GM12878 (cell line): ENCODE results near the gene C22orf42. TPM values are rescaled to one million over a fixed set of nuclear protein-coding genes. Genes with fewer than 3 reads are reported as not detected.
"Not testable (repeated sequence)": the region's sequence is repeated elsewhere in the genome, so short reads cannot be mapped to it uniquely, and the experiment has no call there.

ENCODE experiments used
- ATAC-seq: fragments of 200-7000 bp; cut with Tn5 transposase; 3 replicates; pipeline ENCODE4 v1.9.1; 2020; ENCODE audit warnings: mild to moderate bottlenecking, moderate library complexity
- BruUV-seq: library from RNA; stranded (reverse); fragments of 400-500 nt; replicated peaks from 2 replicates; lab custom pipeline; 2021; lab: Mats Ljungman, UMichigan
- CTCF ChIA-PET: fragments of 300-600 bp; sonication (Branson Sonifier 250); formaldehyde crosslinking; extraction: SDS; loops from one replicate; lab custom pipeline; 2021; ENCODE audit warnings: inconsistent platforms; lab: Yijun Ruan, JAX
- POLR2A ChIA-PET: fragments of 350-600 bp; formaldehyde crosslinking; extraction: SDS; loops from one replicate; lab custom pipeline; 2021; ENCODE audit warnings: inconsistent platforms; lab: Charles Lee
- RAD21 ChIA-PET: fragments of 300-600 bp; sonication (Branson Sonifier 250); formaldehyde crosslinking; loops from one replicate; lab custom pipeline; 2023; ENCODE audit warnings: antibody characterized with exemption; ENCODE audit not compliant: unreplicated experiment; lab: Charles Lee
- SMC1A ChIA-PET: fragments of 300-600 bp; sonication (Branson Sonifier 250); formaldehyde crosslinking; loops from one replicate; lab custom pipeline; 2023; ENCODE audit not compliant: unreplicated experiment, uncharacterized antibody; lab: Charles Lee
- DNase-seq: peaks from one replicate; pipeline ENCODE4 v3.0.0-alpha.2; 2011; ENCODE audit warnings: low read depth, low spot score
- FAIRE-seq: peaks from 3 replicates; lab custom pipeline; 2011; peaks lifted over from hg19 to GRCh38; lab: Jason Lieb, UNC
- H2AFZ ChIP-seq: 2 replicates; pipeline ENCODE4 v1.6.0; 2011; ENCODE audit warnings: low read depth, low read length, control low read depth; ENCODE audit not compliant: control insufficient read depth
- H3K27ac ChIP-seq: 2 replicates; pipeline ENCODE4 v1.5.1; 2011; ENCODE audit warnings: control low read depth; ENCODE audit not compliant: control insufficient read depth, insufficient read depth
- H3K27me3 ChIP-seq, 2 experiments: replicated peaks in 1 of 2; 2 replicates each; pipeline versions ENCODE4 v1.6.0 to v1.6.1; 2011; ENCODE audit warnings: low read length in 1 of 2; ENCODE audit not compliant: control insufficient read depth in 2 of 2, insufficient read depth in 2 of 2
- H3K36me3 ChIP-seq, 2 experiments: 2 replicates each; pipeline ENCODE4 v1.5.1; 2011; ENCODE audit warnings: low read length in 1 of 2; ENCODE audit not compliant: control insufficient read depth in 2 of 2, insufficient read depth in 2 of 2
- H3K4me1 ChIP-seq: 2 replicates; pipeline ENCODE4 v1.6.1; 2011; ENCODE audit warnings: mild to moderate bottlenecking, low read length, moderate library complexity, mixed read lengths; ENCODE audit not compliant: control insufficient read depth, insufficient read depth
- H3K4me2 ChIP-seq: 2 replicates; pipeline ENCODE4 v1.6.0; 2011; ENCODE audit warnings: control low read depth; ENCODE audit not compliant: control insufficient read depth, insufficient read depth
- H3K4me3 ChIP-seq: fragments of 200-600 bp; sonication (generic); 2 replicates; pipeline ENCODE4 v1.5.1; 2016
- H3K79me2 ChIP-seq: 2 replicates; pipeline ENCODE4 v1.6.0; 2011; ENCODE audit warnings: low read length; ENCODE audit not compliant: control insufficient read depth, insufficient read depth
- H3K9ac ChIP-seq: 2 replicates; pipeline ENCODE4 v1.8.0; 2011; ENCODE audit warnings: low read length, control low read depth, mixed read lengths; ENCODE audit not compliant: control insufficient read depth, insufficient read depth
- H3K9me3 ChIP-seq: replicated peaks from 3 replicates; pipeline ENCODE4 v1.5.1; 2011; ENCODE audit warnings: mild to moderate bottlenecking, low read length; ENCODE audit not compliant: control insufficient read depth, insufficient read depth
- H4K20me1 ChIP-seq: 2 replicates; pipeline ENCODE4 v1.6.0; 2011; ENCODE audit not compliant: control insufficient read depth, insufficient read depth
- WGBS: methylation state at CpG from one replicate; pipeline ENCODE4 v1.1.6; 2016; ENCODE audit warnings: low lambda C conversion rate; ENCODE audit not compliant: insufficient replicate concordance, insufficient coverage; ENCODE audit errors: missing lambda C conversion rate; 5-methylcytosine and 5-hydroxymethylcytosine counted together
- in situ Hi-C: fragments of 300-500 bp; cut with MboI; formaldehyde crosslinking; loops from 9 replicates; pipeline ENCODE4 v1.14.3; 2018; ENCODE audit warnings: mixed read lengths
- intact Hi-C: fragments of 100-400 bp; cut with micrococcal nuclease; formaldehyde crosslinking; loops from one replicate; pipeline ENCODE4 v1.14.2; 2022; ENCODE audit not compliant: unreplicated experiment
- polyA plus RNA-seq, 11 experiments: library from polyadenylated mRNA; depleted of rRNA in 4 of 11; unstranded in 6 of 11; stranded (reverse) in 5 of 11; fragments of >200 nt; fragmentation: Nextera tagmentation in 4 of 11; fragmentation: Illumina TruSeq in 1 of 11; extraction: Ambion mirVana in 4 of 11; extraction: Trizol in 1 of 11; gene quantifications; 1 replicate in 1 of 11; 2 replicates in 10 of 11; pipeline versions ENCODE4 v1.2.1 to v1.2.3, GENCODE V29; 2011 to 2016; ENCODE audit warnings: inconsistent platforms in 2 of 11, missing spikeins in 2 of 11, low read depth in 1 of 11
- total RNA-seq, 4 experiments: library from RNA; depleted of rRNA in 3 of 4; stranded (reverse); fragments of >200 nt in 3 of 4; fragmentation: Illumina TruSeq in 1 of 4; extraction: Trizol in 1 of 4; gene quantifications; 2 replicates each; pipeline versions ENCODE4 v1.2.1 to v1.2.3, GENCODE V29; 2013 to 2021

C22orf42 gene
- total and polyA plus RNA-seq, 10 of the 15 experiments (the other 5 are each of a cell fraction or from before 2014, with no cell fraction given) = not detected

GRCh38 chr22:32197553-32198226, 38.6 kb upstream of the C22orf42 start:
- H3K4me2 ChIP-seq, H3K4me1 ChIP-seq, H3K9me3 ChIP-seq, H3K27ac ChIP-seq, H3K4me3 ChIP-seq, RAD21 ChIA-PET, CTCF ChIA-PET, in situ Hi-C loops, BruUV-seq, intact Hi-C loops, H3K9ac ChIP-seq, H3K27me3 ChIP-seq, DNase-seq, POLR2A ChIA-PET, FAIRE-seq, H3K36me3 ChIP-seq, SMC1A ChIA-PET, H2AFZ ChIP-seq, H4K20me1 ChIP-seq, ATAC-seq, H3K79me2 ChIP-seq: not testable (repeated sequence)
- WGBS = 2% methylated on average over 5 of the region's 5 CpGs

GRCh38 chr22:32195900-32196299, 36.8 kb upstream of the C22orf42 start:
- POLR2A ChIA-PET, H3K36me3 ChIP-seq, H3K9ac ChIP-seq, FAIRE-seq, intact Hi-C loops, SMC1A ChIA-PET, H3K79me2 ChIP-seq, H3K27ac ChIP-seq, ATAC-seq, RAD21 ChIA-PET, H3K9me3 ChIP-seq, H3K4me1 ChIP-seq, in situ Hi-C loops, H3K4me2 ChIP-seq, H3K27me3 ChIP-seq, H3K4me3 ChIP-seq, H2AFZ ChIP-seq, BruUV-seq, H4K20me1 ChIP-seq, DNase-seq: not testable (repeated sequence)
- CTCF ChIA-PET = interaction anchor here (1.3 kb wide), 1 partner anchor 10 kb away, joined by 3 read pairs; no protein-coding TSS in a partner anchor
- WGBS = 37% methylated on average over 3 of the region's 3 CpGs

DNA sequence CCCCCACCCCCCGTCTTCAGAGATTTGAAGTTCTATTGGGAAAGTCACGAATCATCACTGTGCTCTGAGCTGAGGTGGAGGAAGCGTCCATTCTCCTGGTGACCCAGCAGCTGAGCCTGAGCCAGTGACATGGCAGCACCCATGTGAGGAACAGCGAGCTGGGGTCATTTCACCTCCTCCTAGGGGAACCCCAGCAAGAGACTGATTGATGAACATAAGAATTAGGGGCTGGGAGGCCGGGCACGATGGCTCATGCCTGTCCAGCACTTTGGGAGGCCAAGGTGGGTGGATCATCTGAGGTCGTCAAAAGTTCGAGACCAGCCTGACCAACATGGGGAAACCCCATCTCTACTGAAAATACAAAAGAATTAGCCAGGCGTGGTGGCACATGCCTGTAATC, 34.2 kb upstream of the C22orf42 start:
- H2AFZ ChIP-seq, H3K9me3 ChIP-seq, H3K4me2 ChIP-seq, POLR2A ChIA-PET, H3K79me2 ChIP-seq, intact Hi-C loops, H3K4me3 ChIP-seq, ATAC-seq, DNase-seq, H3K9ac ChIP-seq, BruUV-seq, H3K4me1 ChIP-seq, SMC1A ChIA-PET, in situ Hi-C loops, H3K27me3 ChIP-seq, H3K27ac ChIP-seq, CTCF ChIA-PET, H3K36me3 ChIP-seq, FAIRE-seq, RAD21 ChIA-PET, H4K20me1 ChIP-seq: not testable (repeated sequence)
- WGBS = 5% methylated on average over 9 of the region's 9 CpGs

GRCh38 chr22:32191021-32191420, 31.9 kb upstream of the C22orf42 start:
- intact Hi-C loops, H3K27ac ChIP-seq, H4K20me1 ChIP-seq, H3K79me2 ChIP-seq, FAIRE-seq, H3K9ac ChIP-seq, CTCF ChIA-PET, H3K9me3 ChIP-seq, H3K36me3 ChIP-seq, SMC1A ChIA-PET, H2AFZ ChIP-seq, in situ Hi-C loops, H3K4me1 ChIP-seq, RAD21 ChIA-PET, BruUV-seq, H3K4me2 ChIP-seq, POLR2A ChIA-PET, H3K27me3 ChIP-seq, ATAC-seq, DNase-seq, H3K4me3 ChIP-seq: not testable (repeated sequence)
- WGBS = 49% methylated on average over 15 of the region's 15 CpGs
